ENCODE data around the gene TIMM22.

Gene TIMM22

DNA sequence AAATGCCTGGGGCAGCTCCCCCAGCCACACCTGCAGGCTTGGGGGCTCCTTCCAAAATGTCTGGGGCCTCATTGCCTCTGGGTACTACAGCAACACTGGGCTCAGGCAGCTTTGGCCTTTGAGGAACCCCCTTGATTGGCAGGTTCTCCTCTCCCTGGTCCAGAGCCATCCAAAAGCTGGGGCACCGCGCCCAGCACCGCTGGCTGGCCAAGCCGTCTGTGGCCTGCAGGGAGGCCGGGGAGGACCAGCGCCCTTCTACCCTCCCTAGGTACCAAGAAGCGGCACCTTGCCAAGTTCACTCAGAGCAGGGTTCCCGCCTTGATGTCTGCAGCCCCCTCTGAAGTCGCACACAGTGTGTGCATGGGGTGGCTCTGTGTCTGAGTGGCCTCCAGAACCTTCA lies 30.1 kb downstream of the TIMM22 start:
- no peak for DNase-seq
- Histone ChIP-seq H3K27ac (ENCODE audit: low read length) (no peak overlapping the region), H3F3A (ENCODE audit: insufficient read depth, low read length) (no peaks in the 10 kb centered on the region), H3K27me3 (replicated peaks; ENCODE audit: insufficient read depth, low read length) (no peaks in the 10 kb centered on the region), H3K4me3 (ENCODE audit: low read length) (no peak overlapping the region), H3K36me3 (replicated peaks; ENCODE audit: insufficient read depth, low read length) (no peaks in the 10 kb centered on the region), H3K4me2 (ENCODE audit: low read depth, low read length) (no peak overlapping the region), H3K4me1 (ENCODE audit: low read length) (no peaks in the 10 kb centered on the region), H3K9me2 (replicated peaks; ENCODE audit: insufficient read depth, low read length) (no peaks in the 10 kb centered on the region), H3K9me3 (replicated peaks; ENCODE audit: insufficient read depth, low read length) (no peaks in the 10 kb centered on the region), H3K79me2 (ENCODE audit: low read length) (0 out of 2 replicates have a peak, but pooled peaks cover 4% of the 10 kb centered on the region), H2AFZ (ENCODE audit: low read length) (no peak overlapping the region), H3K9ac (ENCODE audit: low read length) (no peak overlapping the region), H4K20me1 (ENCODE audit: insufficient read depth, low read length) (no peaks in the 10 kb centered on the region)
- no peak for TF ChIP-seq EZH2phosphoT487 (IDR thresholded peaks at IDR 0.05; ENCODE audit: low read length)
- TF ChIP-seq, protein P1, sequence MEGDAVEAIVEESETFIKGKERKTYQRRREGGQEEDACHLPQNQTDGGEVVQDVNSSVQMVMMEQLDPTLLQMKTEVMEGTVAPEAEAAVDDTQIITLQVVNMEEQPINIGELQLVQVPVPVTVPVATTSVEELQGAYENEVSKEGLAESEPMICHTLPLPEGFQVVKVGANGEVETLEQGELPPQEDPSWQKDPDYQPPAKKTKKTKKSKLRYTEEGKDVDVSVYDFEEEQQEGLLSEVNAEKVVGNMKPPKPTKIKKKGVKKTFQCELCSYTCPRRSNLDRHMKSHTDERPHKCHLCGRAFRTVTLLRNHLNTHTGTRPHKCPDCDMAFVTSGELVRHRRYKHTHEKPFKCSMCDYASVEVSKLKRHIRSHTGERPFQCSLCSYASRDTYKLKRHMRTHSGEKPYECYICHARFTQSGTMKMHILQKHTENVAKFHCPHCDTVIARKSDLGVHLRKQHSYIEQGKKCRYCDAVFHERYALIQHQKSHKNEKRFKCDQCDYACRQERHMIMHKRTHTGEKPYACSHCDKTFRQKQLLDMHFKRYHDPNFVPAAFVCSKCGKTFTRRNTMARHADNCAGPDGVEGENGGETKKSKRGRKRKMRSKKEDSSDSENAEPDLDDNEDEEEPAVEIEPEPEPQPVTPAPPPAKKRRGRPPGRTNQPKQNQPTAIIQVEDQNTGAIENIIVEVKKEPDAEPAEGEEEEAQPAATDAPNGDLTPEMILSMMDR (IDR thresholded peaks at IDR 0.05; ENCODE audit: low read length), result no peak
- no peak for TF ChIP-seq EZH2 (optimal IDR thresholded peaks at IDR 0.05; ENCODE audit: low read depth, low read length)

DNA sequence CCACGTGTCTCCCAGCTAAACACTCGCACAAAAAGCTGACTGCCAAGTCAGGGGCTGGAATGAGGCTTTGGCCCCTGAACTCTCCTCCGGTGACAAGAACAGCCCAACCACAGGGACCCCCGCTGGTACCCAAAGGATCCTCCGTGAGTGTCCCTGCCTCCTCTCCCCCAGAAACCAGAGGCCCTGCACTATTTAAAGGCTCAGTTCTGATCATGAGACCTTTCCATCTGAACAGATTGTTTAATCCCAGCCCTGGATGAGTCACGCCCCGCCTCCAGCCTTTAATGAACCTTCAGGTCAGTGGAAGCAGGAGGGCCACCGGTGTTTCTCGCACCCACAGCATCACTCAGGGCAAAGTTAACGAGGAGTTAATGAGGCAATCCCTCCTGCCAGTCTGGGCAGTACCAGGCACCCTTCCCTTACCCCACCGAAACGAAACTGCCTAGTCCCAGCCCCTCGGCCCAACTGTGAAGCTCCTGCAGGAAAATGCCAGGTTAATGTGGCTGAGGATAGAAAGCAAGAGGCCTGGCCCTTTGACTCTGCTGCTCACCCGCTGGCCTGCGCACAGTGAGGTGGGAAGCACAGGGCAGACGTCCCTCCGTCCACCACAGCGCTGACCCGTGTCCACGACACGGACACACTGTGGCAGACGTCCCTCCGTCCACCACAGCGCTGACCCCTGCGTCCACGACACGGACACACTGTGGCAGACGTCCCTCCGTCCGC lies 32.4 kb downstream of the TIMM22 start:
- Histone ChIP-seq H3K4me2 (ENCODE audit: low read depth, low read length) (no peak overlapping the region), H3K9me3 (replicated peaks; ENCODE audit: insufficient read depth, low read length) (no peaks in the 10 kb centered on the region), H3F3A (ENCODE audit: insufficient read depth, low read length) (no peaks in the 10 kb centered on the region), H2AFZ (ENCODE audit: low read length) (no peak overlapping the region), H3K4me1 (ENCODE audit: low read length) (no peaks in the 10 kb centered on the region), H3K79me2 (ENCODE audit: low read length) (0 out of 2 replicates have a peak, but pooled peaks cover 4% of the 10 kb centered on the region), H3K4me3 (ENCODE audit: low read length) (no peak overlapping the region), H4K20me1 (ENCODE audit: insufficient read depth, low read length) (no peaks in the 10 kb centered on the region), H3K27ac (ENCODE audit: low read length) (no peak overlapping the region), H3K36me3 (replicated peaks; ENCODE audit: insufficient read depth, low read length) (no peaks in the 10 kb centered on the region), H3K9me2 (replicated peaks; ENCODE audit: insufficient read depth, low read length) (no peaks in the 10 kb centered on the region), H3K27me3 (replicated peaks; ENCODE audit: insufficient read depth, low read length) (no peaks in the 10 kb centered on the region), H3K9ac (ENCODE audit: low read length) (no peak overlapping the region)
- TF ChIP-seq EZH2phosphoT487 (IDR thresholded peaks at IDR 0.05; ENCODE audit: low read length) (no peak), EZH2 (optimal IDR thresholded peaks at IDR 0.05; ENCODE audit: low read depth, low read length) (no peak)
- TF ChIP-seq, protein P1 (IDR thresholded peaks at IDR 0.05; ENCODE audit: low read length), result no peak
- no peak for DNase-seq

DNA sequence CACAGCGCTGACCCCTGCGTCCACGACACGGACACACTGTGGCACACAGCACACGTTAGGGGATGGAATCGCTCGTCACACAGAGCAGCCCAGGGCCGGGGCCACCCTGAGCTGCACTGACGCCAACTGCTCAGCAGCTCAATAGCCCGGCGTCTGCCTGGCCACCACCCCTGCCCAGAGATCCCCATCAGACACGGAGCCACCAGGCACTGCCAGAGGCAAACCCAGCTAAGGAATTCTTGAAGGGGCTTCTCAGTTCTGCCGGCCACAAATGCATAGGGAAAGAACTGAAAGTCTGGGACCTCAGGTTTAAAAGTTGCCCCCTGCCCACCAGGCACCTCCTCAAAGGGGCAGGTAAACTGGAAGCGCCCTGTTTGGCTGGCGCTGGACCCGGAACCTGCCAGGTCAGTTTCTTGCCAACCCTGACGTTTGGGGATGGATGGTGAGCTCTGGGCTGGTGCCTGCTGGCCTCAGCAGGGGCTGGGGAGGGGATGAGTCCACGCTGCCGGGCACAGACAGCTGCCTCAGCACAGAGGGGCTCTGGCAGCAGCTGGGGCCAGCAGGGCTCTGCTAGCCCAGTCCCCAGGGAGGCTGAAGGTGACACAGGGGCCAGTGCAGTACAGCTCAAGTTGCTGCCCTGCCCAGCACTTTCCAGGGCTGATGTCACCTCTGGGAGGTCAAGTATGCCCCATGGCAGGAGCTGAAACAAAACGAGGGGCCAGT lies 33.2 kb downstream of the TIMM22 start:
- no peaks in the 10 kb centered on the region for H3K27me3 ChIP-seq (replicated peaks; ENCODE audit: insufficient read depth, low read length)
- no peak overlapping the region for H3K9ac ChIP-seq (ENCODE audit: low read length)
- H3K4me2 ChIP-seq (ENCODE audit: low read depth, low read length), result no peak overlapping the region
- no peak for DNase-seq
- 0 out of 2 replicates have a peak, but pooled peaks cover 4% of the 10 kb centered on the region for H3K79me2 ChIP-seq (ENCODE audit: low read length)
- H3K9me2 ChIP-seq (replicated peaks; ENCODE audit: insufficient read depth, low read length), result no peaks in the 10 kb centered on the region
- H3K27ac ChIP-seq (ENCODE audit: low read length), result no peak overlapping the region
- H3F3A ChIP-seq (ENCODE audit: insufficient read depth, low read length), result no peaks in the 10 kb centered on the region
- TF ChIP-seq, protein P1 (IDR thresholded peaks at IDR 0.05; ENCODE audit: low read length), result no peak
- no peak for TF ChIP-seq EZH2phosphoT487 (IDR thresholded peaks at IDR 0.05; ENCODE audit: low read length)
- no peak overlapping the region for H2AFZ ChIP-seq (ENCODE audit: low read length)
- H3K4me3 ChIP-seq (ENCODE audit: low read length), result no peak overlapping the region
- no peaks in the 10 kb centered on the region for H3K9me3 ChIP-seq (replicated peaks; ENCODE audit: insufficient read depth, low read length)
- no peaks in the 10 kb centered on the region for H4K20me1 ChIP-seq (ENCODE audit: insufficient read depth, low read length)
- no peaks in the 10 kb centered on the region for H3K36me3 ChIP-seq (replicated peaks; ENCODE audit: insufficient read depth, low read length)
- no peaks in the 10 kb centered on the region for H3K4me1 ChIP-seq (ENCODE audit: low read length)

Measured in MM.1S (cell line).